K562 (cell line): ENCODE data around the gene PA2G4. TPM values are rescaled to one million over a fixed set of nuclear protein-coding genes. Genes with fewer than 3 reads are reported as not detected.

Experiments
- CBFB ChIP-seq: sonication (generic); formaldehyde crosslinking; IDR thresholded peaks from 2 replicates; pipeline ENCODE4 v1.4.0; 2020; ENCODE audit warnings: mild to moderate bottlenecking, missing genetic modification reagents
- FOXA3 ChIP-seq, 2 experiments: fragments of 450-650 bp in 1 of 2; sonication (generic) in 1 of 2; formaldehyde crosslinking; IDR thresholded peaks in 1 of 2; conservative IDR thresholded peaks in 1 of 2; 2 replicates each; pipeline versions ENCODE4 v1.4.0 to v1.8.0; 2020 to 2022; ENCODE audit warnings: mild to moderate bottlenecking in 2 of 2, missing genetic modification reagents in 1 of 2
- FOXJ3 ChIP-seq: sonication (generic); formaldehyde crosslinking; IDR thresholded peaks from 2 replicates; pipeline ENCODE4 v1.4.0; 2020; ENCODE audit warnings: mild to moderate bottlenecking, missing genetic modification reagents
- KDM1A ChIP-seq, 2 experiments: fragments of 450-650 bp; IDR thresholded peaks; 2 replicates each; pipeline ENCODE4 v1.6.1; 2016; ENCODE audit warnings: mild to moderate bottlenecking in 2 of 2
- KDM5B ChIP-seq: fragments of 200-600 bp; sonication (generic); IDR thresholded peaks from 2 replicates; pipeline ENCODE4 v1.6.1; 2012; ENCODE audit warnings: low read depth, mild to moderate bottlenecking, moderate library complexity, low read length, control low read depth, inconsistent platforms; ENCODE audit not compliant: insufficient replicate concordance
- NCOA2 ChIP-seq, 2 experiments: fragments of 450-650 bp; IDR thresholded peaks; 2 replicates each; pipeline ENCODE4 v1.6.1; 2018; ENCODE audit warnings: mild to moderate bottlenecking in 2 of 2, moderate library complexity in 1 of 2; ENCODE audit not compliant: partially characterized antibody in 2 of 2
- NELFE ChIP-seq: IDR thresholded peaks from 2 replicates; pipeline ENCODE4 v1.6.1; 2011; ENCODE audit warnings: mild to moderate bottlenecking; ENCODE audit not compliant: insufficient read depth, insufficient read length
- NFRKB ChIP-seq: fragments of 450-650 bp; IDR thresholded peaks from 2 replicates; pipeline ENCODE4 v1.6.1; 2016; ENCODE audit warnings: low read depth
- POLR2A ChIP-seq: fragments of 450-650 bp; conservative IDR thresholded peaks from 2 replicates; pipeline ENCODE4 v1.6.1; 2016
- SAFB ChIP-seq: fragments of 200-400 bp; formaldehyde crosslinking; IDR thresholded peaks from 2 replicates; pipeline ENCODE4 v1.6.1; 2017; ENCODE audit warnings: low read depth, low read length, borderline replicate concordance
- STAG1 ChIP-seq: sonication (generic); formaldehyde crosslinking; IDR thresholded peaks from 2 replicates; pipeline ENCODE4 v1.5.0; 2020; ENCODE audit warnings: missing genetic modification reagents, borderline replicate concordance
- TAF15 ChIP-seq: fragments of 200-400 bp; formaldehyde crosslinking; IDR thresholded peaks from 2 replicates; pipeline ENCODE4 v1.6.1; 2017; ENCODE audit warnings: mild to moderate bottlenecking, low read depth, low read length, moderate library complexity
- TRIM28 ChIP-seq: fragments of 450-650 bp; IDR thresholded peaks from 2 replicates; pipeline ENCODE4 v1.6.1; 2017
- XRCC5 ChIP-seq: fragments of 200-400 bp; formaldehyde crosslinking; IDR thresholded peaks from 2 replicates; pipeline ENCODE4 v1.6.1; 2017; ENCODE audit warnings: low read depth, mild to moderate bottlenecking, low read length
- ZBTB17 ChIP-seq: fragments of 450-650 bp; formaldehyde crosslinking; IDR thresholded peaks from 2 replicates; pipeline ENCODE4 v1.4.0; 2020; ENCODE audit warnings: mild to moderate bottlenecking
- ZEB2 ChIP-seq: fragments of 450-650 bp; IDR thresholded peaks from 2 replicates; pipeline ENCODE4 v1.6.1; 2016
- ZNF124 ChIP-seq: sonication (generic); formaldehyde crosslinking; IDR thresholded peaks from 2 replicates; pipeline ENCODE4 v1.8.1; 2022; ENCODE audit warnings: missing genetic modification reagents
- ZNF224 ChIP-seq: sonication (generic); formaldehyde crosslinking; IDR thresholded peaks from 2 replicates; pipeline ENCODE4 v1.8.0; 2022; ENCODE audit warnings: mild to moderate bottlenecking, missing genetic modification reagents
- polyA plus RNA-seq, 8 experiments: library from polyadenylated mRNA; depleted of rRNA in 4 of 8; stranded (reverse) in 5 of 8; unstranded in 3 of 8; fragments of >200 nt; fragmentation: Nextera tagmentation in 2 of 8; fragmentation: Illumina TruSeq in 1 of 8; extraction: Ambion mirVana in 2 of 8; extraction: Trizol in 1 of 8; gene quantifications; 2 replicates each; pipeline versions ENCODE4 v1.2.1 to v1.2.3, GENCODE V29; 2011 to 2014; ENCODE audit warnings: inconsistent platforms in 1 of 8, missing spikeins in 1 of 8
- total RNA-seq, 7 experiments: library from RNA; depleted of rRNA in 6 of 7; stranded (reverse); fragments of >200 nt in 6 of 7; fragmentation: Illumina TruSeq in 2 of 7; extraction: Trizol in 2 of 7; gene quantifications; 2 replicates each; pipeline versions ENCODE4 v1.2.1 to v1.2.3, GENCODE V29; 2011 to 2021; ENCODE audit warnings: low replicate concordance in 1 of 7
- TF ChIP-seq, protein P1 (sequence below): sonication (generic); formaldehyde crosslinking; IDR thresholded peaks from 2 replicates; pipeline ENCODE4 v1.8.0; 2022; ENCODE audit warnings: mild to moderate bottlenecking, missing genetic modification reagents
- TF ChIP-seq, protein P2 (sequence below), 2 experiments: fragments of 450-650 bp; conservative IDR thresholded peaks; 2 replicates each; pipeline ENCODE4 v1.6.1; 2017; ENCODE audit warnings: mild to moderate bottlenecking in 2 of 2, moderate library complexity in 2 of 2
- TF ChIP-seq, protein P3 (sequence below): fragments of 450-650 bp; IDR thresholded peaks from 2 replicates; pipeline ENCODE4 v1.6.1; 2016; ENCODE audit warnings: antibody characterized with exemption

The PA2G4 gene
- total and polyA plus RNA-seq, 9 of the 15 experiments (the other 6 are each of a cell fraction or from before 2014, with no cell fraction given), result 230 to 925 (median 638) TPM

DNA sequence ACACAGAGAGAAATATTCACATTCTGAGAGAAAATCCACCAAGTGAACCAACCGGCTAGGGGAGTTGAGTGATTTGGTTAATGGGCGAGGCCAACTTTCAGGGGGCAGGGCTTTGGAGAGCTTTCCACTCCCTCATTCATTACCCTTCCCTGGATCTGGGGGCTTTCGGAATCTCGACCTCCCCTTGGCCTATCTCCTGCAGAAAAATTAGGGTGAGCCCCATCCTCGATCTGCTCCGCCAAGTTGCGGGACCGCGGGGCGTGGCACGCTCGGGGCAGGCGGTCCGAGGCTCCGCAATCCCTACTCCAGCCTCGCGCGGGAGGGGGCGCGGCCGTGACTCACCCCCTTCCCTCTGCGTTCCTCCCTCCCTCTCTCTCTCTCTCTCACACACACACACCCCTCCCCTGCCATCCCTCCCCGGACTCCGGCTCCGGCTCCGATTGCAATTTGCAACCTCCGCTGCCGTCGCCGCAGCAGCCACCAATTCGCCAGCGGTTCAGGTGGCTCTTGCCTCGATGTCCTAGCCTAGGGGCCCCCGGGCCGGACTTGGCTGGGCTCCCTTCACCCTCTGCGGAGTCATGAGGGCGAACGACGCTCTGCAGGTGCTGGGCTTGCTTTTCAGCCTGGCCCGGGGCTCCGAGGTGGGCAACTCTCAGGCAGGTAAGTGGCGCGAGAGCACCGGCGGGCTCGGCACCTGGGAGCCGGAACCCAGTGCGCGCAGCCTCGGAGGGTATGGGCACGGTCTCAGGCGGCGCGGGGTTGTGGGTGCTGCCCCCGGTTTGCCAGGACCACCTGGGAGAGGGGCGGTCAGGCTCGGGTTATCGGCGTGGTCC, 24.4 kb upstream of the PA2G4 start, which contains the start of gene ERBB3 (continued):
- TF ChIP-seq FOXA3 (CRISPR knock-in tag; conservative IDR thresholded peaks at IDR 0.05 in 1 of 2, IDR thresholded peaks at IDR 0.05 in 1 of 2) (peak in 1 of 2 experiments; percentile 23; a peak in 1 of 4 replicates), NFRKB (no peak), SAFB (peak; percentile 75; the same call in 1 of the 2 replicates), TRIM28 (peak; percentile 24; the same call in 1 of the 2 replicates), XRCC5 (peak; percentile 75), ZNF124 (0 out of 2 replicates have a peak, but pooled peaks have one; percentile 46), TAF15 (0 out of 2 replicates have a peak, but pooled peaks have one; percentile 34), KDM1A (IDR thresholded peaks at IDR 0.05) (peak in 1 of 2 experiments; percentile 96; a peak in 2 of 4 replicates), CBFB (CRISPR knock-in tag) (peak; percentile 56; the same call in 1 of the 2 replicates), STAG1 (CRISPR knock-in tag) (no peak), ZEB2 (peak; percentile 89), FOXJ3 (no peak), ZNF224 (CRISPR knock-in tag) (peak; percentile 43; the same call in 1 of the 2 replicates), NCOA2 (IDR thresholded peaks at IDR 0.05; ENCODE audit: partially characterized antibody in 2 of 2) (no peak), NELFE (no peak), POLR2A (peak; percentile 36; the same call in 1 of the 2 replicates), KDM5B (peak; percentile 16), ZBTB17 (CRISPR knock-in tag) (peak; percentile 38; the same call in 1 of the 2 replicates)
- TF ChIP-seq, protein P1, sequence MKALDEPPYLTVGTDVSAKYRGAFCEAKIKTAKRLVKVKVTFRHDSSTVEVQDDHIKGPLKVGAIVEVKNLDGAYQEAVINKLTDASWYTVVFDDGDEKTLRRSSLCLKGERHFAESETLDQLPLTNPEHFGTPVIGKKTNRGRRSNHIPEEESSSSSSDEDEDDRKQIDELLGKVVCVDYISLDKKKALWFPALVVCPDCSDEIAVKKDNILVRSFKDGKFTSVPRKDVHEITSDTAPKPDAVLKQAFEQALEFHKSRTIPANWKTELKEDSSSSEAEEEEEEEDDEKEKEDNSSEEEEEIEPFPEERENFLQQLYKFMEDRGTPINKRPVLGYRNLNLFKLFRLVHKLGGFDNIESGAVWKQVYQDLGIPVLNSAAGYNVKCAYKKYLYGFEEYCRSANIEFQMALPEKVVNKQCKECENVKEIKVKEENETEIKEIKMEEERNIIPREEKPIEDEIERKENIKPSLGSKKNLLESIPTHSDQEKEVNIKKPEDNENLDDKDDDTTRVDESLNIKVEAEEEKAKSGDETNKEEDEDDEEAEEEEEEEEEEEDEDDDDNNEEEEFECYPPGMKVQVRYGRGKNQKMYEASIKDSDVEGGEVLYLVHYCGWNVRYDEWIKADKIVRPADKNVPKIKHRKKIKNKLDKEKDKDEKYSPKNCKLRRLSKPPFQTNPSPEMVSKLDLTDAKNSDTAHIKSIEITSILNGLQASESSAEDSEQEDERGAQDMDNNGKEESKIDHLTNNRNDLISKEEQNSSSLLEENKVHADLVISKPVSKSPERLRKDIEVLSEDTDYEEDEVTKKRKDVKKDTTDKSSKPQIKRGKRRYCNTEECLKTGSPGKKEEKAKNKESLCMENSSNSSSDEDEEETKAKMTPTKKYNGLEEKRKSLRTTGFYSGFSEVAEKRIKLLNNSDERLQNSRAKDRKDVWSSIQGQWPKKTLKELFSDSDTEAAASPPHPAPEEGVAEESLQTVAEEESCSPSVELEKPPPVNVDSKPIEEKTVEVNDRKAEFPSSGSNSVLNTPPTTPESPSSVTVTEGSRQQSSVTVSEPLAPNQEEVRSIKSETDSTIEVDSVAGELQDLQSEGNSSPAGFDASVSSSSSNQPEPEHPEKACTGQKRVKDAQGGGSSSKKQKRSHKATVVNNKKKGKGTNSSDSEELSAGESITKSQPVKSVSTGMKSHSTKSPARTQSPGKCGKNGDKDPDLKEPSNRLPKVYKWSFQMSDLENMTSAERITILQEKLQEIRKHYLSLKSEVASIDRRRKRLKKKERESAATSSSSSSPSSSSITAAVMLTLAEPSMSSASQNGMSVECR (CRISPR knock-in tag), result peak; percentile 81
- TF ChIP-seq, protein P2, sequence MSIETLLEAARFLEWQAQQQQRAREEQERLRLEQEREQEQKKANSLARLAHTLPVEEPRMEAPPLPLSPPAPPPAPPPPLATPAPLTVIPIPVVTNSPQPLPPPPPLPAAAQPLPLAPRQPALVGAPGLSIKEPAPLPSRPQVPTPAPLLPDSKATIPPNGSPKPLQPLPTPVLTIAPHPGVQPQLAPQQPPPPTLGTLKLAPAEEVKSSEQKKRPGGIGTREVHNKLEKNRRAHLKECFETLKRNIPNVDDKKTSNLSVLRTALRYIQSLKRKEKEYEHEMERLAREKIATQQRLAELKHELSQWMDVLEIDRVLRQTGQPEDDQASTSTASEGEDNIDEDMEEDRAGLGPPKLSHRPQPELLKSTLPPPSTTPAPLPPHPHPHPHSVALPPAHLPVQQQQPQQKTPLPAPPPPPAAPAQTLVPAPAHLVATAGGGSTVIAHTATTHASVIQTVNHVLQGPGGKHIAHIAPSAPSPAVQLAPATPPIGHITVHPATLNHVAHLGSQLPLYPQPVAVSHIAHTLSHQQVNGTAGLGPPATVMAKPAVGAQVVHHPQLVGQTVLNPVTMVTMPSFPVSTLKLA (conservative IDR thresholded peaks at IDR 0.05), result peak; percentile 51 to 77; a peak in 3 of 4 replicates
- TF ChIP-seq, protein P3, sequence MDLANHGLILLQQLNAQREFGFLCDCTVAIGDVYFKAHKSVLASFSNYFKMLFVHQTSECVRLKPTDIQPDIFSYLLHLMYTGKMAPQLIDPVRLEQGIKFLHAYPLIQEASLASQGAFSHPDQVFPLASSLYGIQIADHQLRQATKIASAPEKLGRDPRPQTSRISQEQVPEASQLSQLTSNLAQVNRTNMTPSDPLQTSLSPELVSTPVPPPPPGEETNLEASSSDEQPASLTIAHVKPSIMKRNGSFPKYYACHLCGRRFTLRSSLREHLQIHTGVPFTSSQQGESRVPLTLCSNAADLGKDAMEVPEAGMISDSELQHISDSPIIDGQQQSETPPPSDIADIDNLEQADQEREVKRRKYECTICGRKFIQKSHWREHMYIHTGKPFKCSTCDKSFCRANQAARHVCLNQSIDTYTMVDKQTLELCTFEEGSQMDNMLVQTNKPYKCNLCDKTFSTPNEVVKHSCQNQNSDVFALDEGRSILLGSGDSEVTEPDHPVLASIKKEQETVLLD, result peak; percentile 70; the same call in 1 of the 2 replicates
